ENCODE data around the gene LDHB.

Gene LDHB

DNA sequence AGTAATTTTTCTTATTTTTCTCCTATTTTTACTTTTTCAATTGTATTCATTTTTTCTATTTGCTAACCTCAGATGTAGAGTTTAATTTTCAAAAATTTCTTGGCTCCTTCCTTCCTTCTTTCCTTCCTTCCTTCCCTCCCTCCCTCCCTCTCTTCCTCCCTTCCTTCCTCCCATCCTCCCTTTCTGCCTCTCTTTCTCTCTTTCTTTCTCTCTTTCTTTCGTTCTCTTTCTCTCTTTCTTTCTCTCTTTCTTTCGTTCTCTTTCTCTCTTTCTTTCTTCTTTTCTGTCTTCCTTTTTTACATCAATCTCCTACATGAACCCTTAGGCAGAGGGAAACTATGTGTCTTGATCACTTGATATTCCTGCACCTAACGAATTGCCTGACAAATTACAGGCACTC, 40.6 kb downstream of the LDHB start:
- TF ChIP-seq, protein P1, sequence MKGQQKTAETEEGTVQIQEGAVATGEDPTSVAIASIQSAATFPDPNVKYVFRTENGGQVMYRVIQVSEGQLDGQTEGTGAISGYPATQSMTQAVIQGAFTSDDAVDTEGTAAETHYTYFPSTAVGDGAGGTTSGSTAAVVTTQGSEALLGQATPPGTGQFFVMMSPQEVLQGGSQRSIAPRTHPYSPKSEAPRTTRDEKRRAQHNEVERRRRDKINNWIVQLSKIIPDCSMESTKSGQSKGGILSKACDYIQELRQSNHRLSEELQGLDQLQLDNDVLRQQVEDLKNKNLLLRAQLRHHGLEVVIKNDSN (IDR thresholded peaks at IDR 0.05): no peak
- TF ChIP-seq NFIC (IDR thresholded peaks at IDR 0.05) (no peak), RAD21 (IDR thresholded peaks at IDR 0.05; ENCODE audit: low read depth) (no peak), CREB1 (IDR thresholded peaks at IDR 0.05; ENCODE audit: low read depth) (no peak), CEBPB (IDR thresholded peaks at IDR 0.05) (no peak), FOXM1 (IDR thresholded peaks at IDR 0.05; ENCODE audit: borderline replicate concordance, low read depth) (no peak), YY1 (IDR thresholded peaks at IDR 0.05; ENCODE audit: low read depth) (no peak), TAF1 (IDR thresholded peaks at IDR 0.05; ENCODE audit: low read depth) (no peak)
- TF ChIP-seq, protein P2, sequence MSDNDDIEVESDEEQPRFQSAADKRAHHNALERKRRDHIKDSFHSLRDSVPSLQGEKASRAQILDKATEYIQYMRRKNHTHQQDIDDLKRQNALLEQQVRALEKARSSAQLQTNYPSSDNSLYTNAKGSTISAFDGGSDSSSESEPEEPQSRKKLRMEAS (IDR thresholded peaks at IDR 0.05): no peak
- TF ChIP-seq, protein P3, sequence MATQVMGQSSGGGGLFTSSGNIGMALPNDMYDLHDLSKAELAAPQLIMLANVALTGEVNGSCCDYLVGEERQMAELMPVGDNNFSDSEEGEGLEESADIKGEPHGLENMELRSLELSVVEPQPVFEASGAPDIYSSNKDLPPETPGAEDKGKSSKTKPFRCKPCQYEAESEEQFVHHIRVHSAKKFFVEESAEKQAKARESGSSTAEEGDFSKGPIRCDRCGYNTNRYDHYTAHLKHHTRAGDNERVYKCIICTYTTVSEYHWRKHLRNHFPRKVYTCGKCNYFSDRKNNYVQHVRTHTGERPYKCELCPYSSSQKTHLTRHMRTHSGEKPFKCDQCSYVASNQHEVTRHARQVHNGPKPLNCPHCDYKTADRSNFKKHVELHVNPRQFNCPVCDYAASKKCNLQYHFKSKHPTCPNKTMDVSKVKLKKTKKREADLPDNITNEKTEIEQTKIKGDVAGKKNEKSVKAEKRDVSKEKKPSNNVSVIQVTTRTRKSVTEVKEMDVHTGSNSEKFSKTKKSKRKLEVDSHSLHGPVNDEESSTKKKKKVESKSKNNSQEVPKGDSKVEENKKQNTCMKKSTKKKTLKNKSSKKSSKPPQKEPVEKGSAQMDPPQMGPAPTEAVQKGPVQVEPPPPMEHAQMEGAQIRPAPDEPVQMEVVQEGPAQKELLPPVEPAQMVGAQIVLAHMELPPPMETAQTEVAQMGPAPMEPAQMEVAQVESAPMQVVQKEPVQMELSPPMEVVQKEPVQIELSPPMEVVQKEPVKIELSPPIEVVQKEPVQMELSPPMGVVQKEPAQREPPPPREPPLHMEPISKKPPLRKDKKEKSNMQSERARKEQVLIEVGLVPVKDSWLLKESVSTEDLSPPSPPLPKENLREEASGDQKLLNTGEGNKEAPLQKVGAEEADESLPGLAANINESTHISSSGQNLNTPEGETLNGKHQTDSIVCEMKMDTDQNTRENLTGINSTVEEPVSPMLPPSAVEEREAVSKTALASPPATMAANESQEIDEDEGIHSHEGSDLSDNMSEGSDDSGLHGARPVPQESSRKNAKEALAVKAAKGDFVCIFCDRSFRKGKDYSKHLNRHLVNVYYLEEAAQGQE (IDR thresholded peaks at IDR 0.05; ENCODE audit: low read depth): no peak

DNA sequence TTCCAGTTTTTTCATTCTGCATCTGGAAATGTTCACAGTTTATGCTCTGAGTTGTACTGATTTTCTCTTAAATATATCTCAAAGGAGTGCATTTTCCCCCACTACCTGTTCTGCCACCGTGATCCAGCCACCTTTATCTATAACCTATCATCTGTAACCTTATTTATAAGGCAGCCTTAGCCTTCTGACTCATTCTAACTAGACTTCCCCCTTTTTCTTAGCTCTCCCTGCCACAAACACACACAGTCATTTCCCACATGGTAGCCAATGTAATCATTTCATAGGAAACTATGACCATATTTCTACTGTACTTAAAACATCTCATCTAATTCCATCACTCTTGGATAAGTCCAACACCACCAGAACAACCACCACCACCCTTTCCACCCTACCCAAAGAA, 42.2 kb downstream of the LDHB start:
- TF ChIP-seq FOXM1 (IDR thresholded peaks at IDR 0.05; ENCODE audit: borderline replicate concordance, low read depth): no peak
- no peak for TF ChIP-seq RAD21 (IDR thresholded peaks at IDR 0.05; ENCODE audit: low read depth)
- no peak for TF ChIP-seq TCF12 (IDR thresholded peaks at IDR 0.05; ENCODE audit: low read depth)
- TF ChIP-seq ZBTB7A (IDR thresholded peaks at IDR 0.05; ENCODE audit: low read depth): no peak
- no peak for TF ChIP-seq YY1 (IDR thresholded peaks at IDR 0.05; ENCODE audit: low read depth)
- TF ChIP-seq EP300 (IDR thresholded peaks at IDR 0.05; ENCODE audit: borderline replicate concordance): no peak
- no peak for TF ChIP-seq TEAD4 (IDR thresholded peaks at IDR 0.05)
- no peak for TF ChIP-seq TAF1 (IDR thresholded peaks at IDR 0.05; ENCODE audit: low read depth)
- TF ChIP-seq, protein P3 (IDR thresholded peaks at IDR 0.05; ENCODE audit: low read depth): no peak
- TF ChIP-seq, protein P1 (IDR thresholded peaks at IDR 0.05): no peak
- no peak for TF ChIP-seq CREB1 (IDR thresholded peaks at IDR 0.05; ENCODE audit: low read depth)
- no peak for TF ChIP-seq NFIC (IDR thresholded peaks at IDR 0.05)
- no peak for TF ChIP-seq CEBPB (IDR thresholded peaks at IDR 0.05)
- TF ChIP-seq EGR1 (IDR thresholded peaks at IDR 0.05): no peak
- TF ChIP-seq, protein P2 (IDR thresholded peaks at IDR 0.05): no peak

DNA sequence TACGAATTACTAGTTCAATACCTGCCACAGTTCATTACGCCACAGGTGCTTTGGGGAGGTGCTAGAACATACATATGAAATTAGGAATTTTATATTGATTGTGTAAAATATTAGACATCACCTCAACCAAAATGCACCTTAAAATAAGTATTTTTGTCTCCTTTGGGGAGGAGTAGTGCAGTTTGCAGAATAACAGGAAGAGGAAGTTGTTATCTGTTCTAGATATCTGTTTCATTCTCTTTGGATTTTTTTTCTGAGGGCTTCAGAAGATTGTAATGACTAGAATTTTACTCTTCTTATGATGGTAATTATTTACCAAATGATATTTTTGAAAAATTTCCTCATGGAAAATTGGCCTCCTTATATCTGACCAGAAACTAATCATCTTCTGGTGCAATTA, 43.1 kb downstream of the LDHB start:
- TF ChIP-seq TCF12 (IDR thresholded peaks at IDR 0.05; ENCODE audit: low read depth): no peak
- TF ChIP-seq NFIC (IDR thresholded peaks at IDR 0.05): no peak
- TF ChIP-seq CEBPB (IDR thresholded peaks at IDR 0.05): no peak
- no peak for TF ChIP-seq TEAD4 (IDR thresholded peaks at IDR 0.05)
- no peak for TF ChIP-seq ZBTB7A (IDR thresholded peaks at IDR 0.05; ENCODE audit: low read depth)
- no peak for TF ChIP-seq TAF1 (IDR thresholded peaks at IDR 0.05; ENCODE audit: low read depth)
- no peak for TF ChIP-seq EP300 (IDR thresholded peaks at IDR 0.05; ENCODE audit: borderline replicate concordance)
- TF ChIP-seq, protein P3 (IDR thresholded peaks at IDR 0.05; ENCODE audit: low read depth): no peak
- no peak for TF ChIP-seq YY1 (IDR thresholded peaks at IDR 0.05; ENCODE audit: low read depth)
- no peak for TF ChIP-seq FOXM1 (IDR thresholded peaks at IDR 0.05; ENCODE audit: borderline replicate concordance, low read depth)
- no peak for TF ChIP-seq EGR1 (IDR thresholded peaks at IDR 0.05)
- TF ChIP-seq, protein P1 (IDR thresholded peaks at IDR 0.05): no peak
- TF ChIP-seq CREB1 (IDR thresholded peaks at IDR 0.05; ENCODE audit: low read depth): no peak
- TF ChIP-seq, protein P2 (IDR thresholded peaks at IDR 0.05): no peak
- TF ChIP-seq RAD21 (IDR thresholded peaks at IDR 0.05; ENCODE audit: low read depth): no peak

DNA sequence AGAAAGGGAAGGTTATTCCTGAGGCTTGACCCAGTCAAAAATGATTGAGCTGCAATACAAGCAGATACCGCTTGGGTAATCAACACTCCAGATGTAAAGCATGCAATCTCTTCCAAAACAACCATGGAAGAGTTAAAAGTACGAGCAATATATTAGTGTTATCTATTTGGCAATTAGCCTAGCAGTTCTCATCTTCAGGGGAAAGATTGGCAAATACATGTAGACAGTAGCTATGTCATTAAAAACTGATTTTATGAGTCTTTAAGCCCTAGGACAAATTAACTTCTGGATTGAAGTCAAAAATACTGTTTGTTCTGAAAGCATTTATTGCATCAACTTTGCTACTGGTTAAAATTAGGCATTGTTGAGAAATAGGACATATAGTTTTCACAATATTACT, 43.7 kb downstream of the LDHB start:
- TF ChIP-seq CEBPB (IDR thresholded peaks at IDR 0.05) (no peak), TAF1 (IDR thresholded peaks at IDR 0.05; ENCODE audit: low read depth) (no peak), NFIC (IDR thresholded peaks at IDR 0.05) (no peak), ZBTB7A (IDR thresholded peaks at IDR 0.05; ENCODE audit: low read depth) (no peak)
- TF ChIP-seq, protein P2 (IDR thresholded peaks at IDR 0.05): no peak
- TF ChIP-seq, protein P1 (IDR thresholded peaks at IDR 0.05): no peak
- TF ChIP-seq, protein P3 (IDR thresholded peaks at IDR 0.05; ENCODE audit: low read depth): no peak
